NT2/D1 (cell line): ENCODE data around the gene STK32B.

Source experiments
- DNase-seq: peaks from one replicate; pipeline ENCODE4 v3.0.0-alpha.2; 2011; ENCODE audit warnings: low read depth, low spot score
- H3K27me3 ChIP-seq: 2 replicates; pipeline ENCODE4 v1.6.0; 2011; ENCODE audit warnings: mild to moderate bottlenecking; ENCODE audit not compliant: insufficient read length, insufficient read depth
- H3K36me3 ChIP-seq: 2 replicates; pipeline ENCODE4 v1.6.1; 2011; ENCODE audit warnings: mild to moderate bottlenecking, low read length, mixed read lengths; ENCODE audit not compliant: insufficient read depth, insufficient read length
- H3K4me1 ChIP-seq: 2 replicates; pipeline ENCODE4 v1.5.1; 2011; ENCODE audit not compliant: insufficient read depth, insufficient read length
- H3K4me3 ChIP-seq: 2 replicates; pipeline ENCODE4 v1.5.1; 2011; ENCODE audit warnings: low read depth; ENCODE audit not compliant: insufficient read length
- H3K9ac ChIP-seq: 2 replicates; pipeline ENCODE4 v1.6.0; 2011; ENCODE audit warnings: low read depth; ENCODE audit not compliant: insufficient read length
- H3K9me3 ChIP-seq: 2 replicates; pipeline ENCODE4 v1.5.1; 2011; ENCODE audit warnings: mild to moderate bottlenecking, low read length; ENCODE audit not compliant: insufficient read depth
- SUZ12 ChIP-seq: IDR thresholded peaks from 2 replicates; pipeline ENCODE4 v1.6.1; 2011; ENCODE audit not compliant: insufficient read length, insufficient read depth; ENCODE audit errors: extremely low read depth
- YY1 ChIP-seq: IDR thresholded peaks from 2 replicates; pipeline ENCODE4 v1.6.1; 2011; ENCODE audit not compliant: insufficient read length, insufficient read depth
- ZNF274 ChIP-seq: IDR thresholded peaks from 2 replicates; pipeline ENCODE4 v1.6.1; 2011; ENCODE audit warnings: mild to moderate bottlenecking, low read depth, low read length

The STK32B gene

GRCh38 chr4:5532100-5532499 lies 480.8 kb downstream of the STK32B start:
- Histone ChIP-seq H3K4me3 (no peak overlapping the region), H3K27me3 (no peaks in the 10 kb centered on the region), H3K9ac (no peak overlapping the region), H3K4me1 (no peaks in the 10 kb centered on the region), H3K36me3 (peaks cover 11% of the 10 kb centered on the region), H3K9me3 (no peaks in the 10 kb centered on the region)
- no peak for DNase-seq
- no peak for TF ChIP-seq SUZ12
- TF ChIP-seq ZNF274 = no peak
- TF ChIP-seq YY1 = no peak

GRCh38 chr4:5539584-5539983 lies 488.3 kb downstream of the STK32B start:
- H3K4me3 ChIP-seq = no peak overlapping the region
- H3K4me1 ChIP-seq = no peaks in the 10 kb centered on the region
- H3K27me3 ChIP-seq = no peaks in the 10 kb centered on the region
- TF ChIP-seq YY1 (no peak), SUZ12 (no peak), ZNF274 (no peak)
- no peaks in the 10 kb centered on the region for H3K9me3 ChIP-seq
- H3K36me3 ChIP-seq = no peaks in the 10 kb centered on the region
- DNase-seq = no peak
- no peak overlapping the region for H3K9ac ChIP-seq

- no peaks in the 10 kb centered on the region for H3K36me3 ChIP-seq
- no peak for TF ChIP-seq SUZ12
- no peak for TF ChIP-seq ZNF274
- TF ChIP-seq YY1 = no peak
- H3K9ac ChIP-seq = no peak overlapping the region
- no peaks in the 10 kb centered on the region for H3K9me3 ChIP-seq
- no peaks in the 10 kb centered on the region for H3K4me1 ChIP-seq
- no peaks in the 10 kb centered on the region for H3K27me3 ChIP-seq
- H3K4me3 ChIP-seq = no peak overlapping the region
- no peak for DNase-seq
Observed at GRCh38 chr4:5541169-5541568, 489.9 kb downstream of the STK32B start.

GRCh38 chr4:5543681-5544080 lies 492.4 kb downstream of the STK32B start:
- Histone ChIP-seq H3K4me3 (no peak overlapping the region), H3K36me3 (peaks cover 7% of the 10 kb centered on the region), H3K9me3 (peaks cover 19% of the 10 kb centered on the region; the same call in 1 of the 2 replicates), H3K9ac (no peak overlapping the region), H3K27me3 (no peaks in the 10 kb centered on the region), H3K4me1 (no peaks in the 10 kb centered on the region)
- no peak for DNase-seq
- TF ChIP-seq SUZ12 (no peak), YY1 (no peak), ZNF274 (no peak)

DNA sequence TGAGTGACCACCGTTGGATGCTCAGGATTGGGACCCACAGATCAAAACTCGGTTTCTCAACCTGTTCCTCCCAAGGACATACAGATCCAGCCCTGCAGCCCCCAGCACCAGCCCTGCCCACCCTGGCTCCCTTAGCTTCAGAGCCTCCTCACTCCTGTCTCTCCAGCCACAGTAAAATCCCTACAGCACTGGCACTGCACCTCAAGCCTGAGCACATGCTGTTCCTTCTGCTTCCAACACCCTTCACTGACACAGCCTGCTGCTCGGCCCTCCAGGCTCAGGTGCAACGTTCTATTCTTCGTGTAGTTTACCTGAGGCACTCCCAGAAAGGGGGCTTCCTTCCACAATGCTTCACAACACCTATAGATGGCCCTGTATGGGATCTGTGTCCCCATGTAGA lies 493.5 kb downstream of the STK32B start:
- no peak overlapping the region for H3K4me3 ChIP-seq
- TF ChIP-seq SUZ12 = no peak
- TF ChIP-seq ZNF274 = no peak
- TF ChIP-seq YY1 = no peak

DNA sequence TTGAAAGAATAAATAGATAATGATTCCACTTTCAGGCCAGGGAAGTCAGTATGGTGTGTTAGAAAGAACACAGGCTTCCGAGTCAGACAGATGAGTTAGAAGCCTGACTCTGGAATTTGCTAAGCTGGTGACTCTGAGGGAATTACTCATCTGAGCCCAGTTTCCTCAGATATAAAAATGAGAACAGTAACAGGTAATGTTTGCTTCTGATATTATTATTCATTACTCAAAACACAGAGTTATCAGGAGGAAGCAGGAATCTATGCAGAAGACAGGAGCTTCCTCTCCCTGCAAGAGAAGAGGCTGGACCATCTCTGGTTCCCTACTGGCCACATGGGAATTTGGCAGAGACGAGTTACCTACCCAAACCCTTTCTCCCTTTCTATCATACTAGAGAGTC lies 494.0 kb downstream of the STK32B start:
- H3K36me3 ChIP-seq = peaks cover 7% of the 10 kb centered on the region
- no peak overlapping the region for H3K4me3 ChIP-seq
- no peak overlapping the region for H3K9ac ChIP-seq
- TF ChIP-seq SUZ12 (no peak), YY1 (no peak), ZNF274 (no peak)
- no peak for DNase-seq
- no peaks in the 10 kb centered on the region for H3K27me3 ChIP-seq
- H3K4me1 ChIP-seq = no peaks in the 10 kb centered on the region
- peaks cover 19% of the 10 kb centered on the region; the same call in 1 of the 2 replicates for H3K9me3 ChIP-seq

More for the DNA sequence above, 493.5 kb downstream of the STK32B start:
- DNase-seq = no peak
- no peaks in the 10 kb centered on the region for H3K27me3 ChIP-seq
- peaks cover 19% of the 10 kb centered on the region; the same call in 1 of the 2 replicates for H3K9me3 ChIP-seq
- H3K36me3 ChIP-seq = peaks cover 7% of the 10 kb centered on the region
- no peaks in the 10 kb centered on the region for H3K4me1 ChIP-seq
- H3K9ac ChIP-seq = no peak overlapping the region

GRCh38 chr4:5547651-5548249 lies 496.5 kb downstream of the STK32B start:
- H3K36me3 ChIP-seq = peaks cover 7% of the 10 kb centered on the region
- no peaks in the 10 kb centered on the region for H3K27me3 ChIP-seq
- DNase-seq = no peak
- H3K4me3 ChIP-seq = no peak overlapping the region
- no peak for TF ChIP-seq SUZ12
- no peak for TF ChIP-seq ZNF274
- no peak for TF ChIP-seq YY1
- no peak overlapping the region for H3K9ac ChIP-seq
- peaks cover 23% of the 10 kb centered on the region; the same call in 1 of the 2 replicates for H3K9me3 ChIP-seq
- H3K4me1 ChIP-seq = no peaks in the 10 kb centered on the region
